ENCODE data around the gene CPSF4L. TPM values are rescaled to one million over a fixed set of nuclear protein-coding genes. Genes with fewer than 3 reads are reported as not detected.

The CPSF4L gene
- polyA plus RNA-seq, 1 of the 3 experiments (the other 2 are of a cell fraction): 0.10 TPM

DNA sequence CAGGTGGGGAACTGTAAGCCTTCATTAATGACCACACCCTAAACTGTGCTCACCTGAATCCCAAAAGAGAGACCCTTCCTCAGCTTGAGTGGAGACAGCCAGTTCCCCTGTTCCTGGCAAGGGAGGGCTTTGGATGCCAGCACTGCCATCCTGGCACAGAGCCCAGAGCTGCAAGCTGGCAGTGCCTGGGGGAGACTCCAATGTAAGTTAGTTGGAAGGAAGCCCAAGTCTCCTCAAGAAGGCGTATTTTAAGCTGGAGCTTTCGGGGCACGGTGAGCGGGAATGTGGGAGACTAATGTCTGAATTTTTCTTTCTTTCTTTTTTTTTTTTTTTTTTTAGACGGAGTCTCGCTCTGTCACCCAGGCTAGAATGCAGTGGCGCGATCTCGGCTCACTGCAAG lies 45.5 kb upstream of the CPSF4L start:
- Histone ChIP-seq H3K27me3 (ENCODE audit: insufficient read depth) (no peaks in the 10 kb centered on the region), H3K9me2 (no peaks in the 10 kb centered on the region), H3K36me3 (replicated peaks in 1 of 2; ENCODE audit: control insufficient read depth in 1 of 2, insufficient read depth in 2 of 2, low read length in 1 of 2) (peaks cover 0 to 8% of the 10 kb centered on the region in 2 experiments), H3K79me2 (ENCODE audit: insufficient read depth) (peaks cover 91% of the 10 kb centered on the region), H3K4me1 (ENCODE audit: control insufficient read depth in 1 of 2, insufficient read depth in 2 of 2, low read depth in 1 of 2, low read length in 1 of 2) (peaks cover 54 to 66% of the 10 kb centered on the region in 2 experiments; a peak in 3 of 4 replicates), H3K9me3 (no peaks in the 10 kb centered on the region), H3K27ac (ENCODE audit: low read depth in 2 of 2, low read length in 1 of 2) (peak overlapping the region; percentile 30 to 96; a peak in 3 of 4 replicates), H4K20me1 (ENCODE audit: insufficient read depth) (peaks cover 5% of the 10 kb centered on the region), H3K9ac (no peak overlapping the region; the same call in 1 of the 2 replicates), H2AFZ (ENCODE audit: low read depth) (no peak overlapping the region), H3K4me2 (peak overlapping the region; percentile 98), H3F3A (replicated peaks; ENCODE audit: insufficient read depth) (peaks cover 54% of the 10 kb centered on the region), H3K4me3 (ENCODE audit: low read depth in 2 of 2, low read length in 1 of 2) (no peak overlapping the region)
- 77% methylated on average over 9 of the region's 9 CpGs for WGBS (ENCODE audit: low lambda C conversion rate)
- CTCF ChIA-PET: interaction anchor here (0.9 to 5.8 kb wide), 7 partner anchors 9 to 118 kb away, joined by 3 to 84 read pairs (median 6); no protein-coding TSS in a partner anchor
- no peak for DNase-seq
- TF ChIP-seq TCF12 (IDR thresholded peaks at IDR 0.05) (peak; percentile 67), RCOR1 (IDR thresholded peaks at IDR 0.05; ENCODE audit: low read length) (peak; percentile 78), TEAD4 (IDR thresholded peaks at IDR 0.05; ENCODE audit: borderline replicate concordance, insufficient read depth) (peak; percentile 47; the same call in 1 of the 2 replicates), FOXM1 (IDR thresholded peaks at IDR 0.05; ENCODE audit: low read depth) (no peak), NFIC (IDR thresholded peaks at IDR 0.05; ENCODE audit: borderline replicate concordance) (peak; percentile 97), EP300 (IDR thresholded peaks at IDR 0.05; ENCODE audit: borderline replicate concordance in 1 of 2, low read depth in 1 of 2, low read length in 1 of 2) (peak in 1 of 2 experiments; percentile 32; a peak in 1 of 4 replicates), YY1 (IDR thresholded peaks at IDR 0.05; ENCODE audit: low read depth) (no peak)
- TF ChIP-seq, protein P1, sequence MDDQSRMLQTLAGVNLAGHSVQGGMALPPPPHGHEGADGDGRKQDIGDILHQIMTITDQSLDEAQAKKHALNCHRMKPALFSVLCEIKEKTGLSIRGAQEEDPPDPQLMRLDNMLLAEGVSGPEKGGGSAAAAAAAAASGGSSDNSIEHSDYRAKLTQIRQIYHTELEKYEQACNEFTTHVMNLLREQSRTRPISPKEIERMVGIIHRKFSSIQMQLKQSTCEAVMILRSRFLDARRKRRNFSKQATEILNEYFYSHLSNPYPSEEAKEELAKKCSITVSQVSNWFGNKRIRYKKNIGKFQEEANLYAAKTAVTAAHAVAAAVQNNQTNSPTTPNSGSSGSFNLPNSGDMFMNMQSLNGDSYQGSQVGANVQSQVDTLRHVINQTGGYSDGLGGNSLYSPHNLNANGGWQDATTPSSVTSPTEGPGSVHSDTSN (IDR thresholded peaks at IDR 0.05): peak; percentile 41; the same call in 1 of the 2 replicates
- TF ChIP-seq, protein P2, sequence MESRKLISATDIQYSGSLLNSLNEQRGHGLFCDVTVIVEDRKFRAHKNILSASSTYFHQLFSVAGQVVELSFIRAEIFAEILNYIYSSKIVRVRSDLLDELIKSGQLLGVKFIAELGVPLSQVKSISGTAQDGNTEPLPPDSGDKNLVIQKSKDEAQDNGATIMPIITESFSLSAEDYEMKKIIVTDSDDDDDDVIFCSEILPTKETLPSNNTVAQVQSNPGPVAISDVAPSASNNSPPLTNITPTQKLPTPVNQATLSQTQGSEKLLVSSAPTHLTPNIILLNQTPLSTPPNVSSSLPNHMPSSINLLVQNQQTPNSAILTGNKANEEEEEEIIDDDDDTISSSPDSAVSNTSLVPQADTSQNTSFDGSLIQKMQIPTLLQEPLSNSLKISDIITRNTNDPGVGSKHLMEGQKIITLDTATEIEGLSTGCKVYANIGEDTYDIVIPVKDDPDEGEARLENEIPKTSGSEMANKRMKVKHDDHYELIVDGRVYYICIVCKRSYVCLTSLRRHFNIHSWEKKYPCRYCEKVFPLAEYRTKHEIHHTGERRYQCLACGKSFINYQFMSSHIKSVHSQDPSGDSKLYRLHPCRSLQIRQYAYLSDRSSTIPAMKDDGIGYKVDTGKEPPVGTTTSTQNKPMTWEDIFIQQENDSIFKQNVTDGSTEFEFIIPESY (IDR thresholded peaks at IDR 0.05; ENCODE audit: borderline replicate concordance, low read depth): peak; percentile 43; the same call in 1 of the 2 replicates
- POLR2A ChIA-PET: interaction anchor here (1.2 to 1.5 kb wide), 2 partner anchors 9 to 50 kb away, joined by 4 to 5 read pairs; no protein-coding TSS in a partner anchor

DNA sequence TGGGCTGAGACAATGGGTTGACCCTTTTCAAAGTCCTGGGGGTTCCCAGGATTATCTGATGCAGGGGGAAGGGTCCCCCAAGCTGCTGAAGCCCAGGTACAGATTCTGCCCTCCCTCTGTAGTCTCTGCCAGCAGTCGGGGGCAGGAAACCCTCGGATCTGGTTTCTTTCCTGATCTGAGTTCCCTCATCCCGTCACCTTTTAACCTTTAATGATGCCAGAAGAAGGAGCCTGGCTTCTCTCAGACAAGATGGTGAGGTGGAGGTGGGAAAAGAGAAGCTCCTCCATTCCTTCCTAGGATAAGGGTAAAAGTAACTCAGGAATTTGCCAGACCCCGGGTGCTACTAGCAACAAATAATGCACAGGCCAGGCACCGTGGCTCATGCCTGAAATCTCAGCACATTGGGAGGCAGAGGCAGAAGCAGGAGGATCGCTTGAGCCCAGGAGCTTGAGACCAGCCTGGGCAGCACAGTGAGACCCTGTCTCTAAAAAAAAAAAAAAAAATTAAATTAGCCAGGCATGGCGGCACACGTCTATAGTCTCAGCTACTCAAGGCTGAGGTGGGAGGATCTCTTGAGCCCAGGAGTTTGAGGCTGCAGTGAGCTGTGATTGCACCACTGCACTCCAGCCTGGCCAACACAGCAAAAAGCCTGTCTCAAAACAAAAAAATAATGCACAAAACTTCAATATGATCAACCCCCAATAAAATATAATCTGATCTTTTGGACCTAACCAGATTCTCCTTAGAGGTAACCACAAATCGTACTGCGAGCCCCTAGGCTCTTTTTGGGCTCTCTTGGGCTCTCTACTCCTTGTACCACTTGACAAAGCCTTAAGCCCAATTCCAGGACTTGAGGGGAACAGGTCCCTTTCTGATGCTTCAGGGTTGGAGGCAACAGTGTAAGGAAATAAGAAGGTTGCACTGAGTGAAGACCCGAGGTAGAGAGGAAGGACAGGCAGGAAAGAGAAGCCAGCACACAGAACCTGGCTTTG lies 44.5 kb upstream of the CPSF4L start:
- ChIA-PET CTCF (interaction anchor here (0.7 to 4.3 kb wide), 9 partner anchors 8 to 581 kb away, joined by 3 to 20 read pairs (median 5); no protein-coding TSS in a partner anchor), POLR2A (interaction anchor here (1.0 to 1.5 kb wide), 4 partner anchors 8 to 63 kb away, joined by 3 to 5 read pairs (median 4); no protein-coding TSS in a partner anchor)
- Histone ChIP-seq H3K79me2 (ENCODE audit: insufficient read depth) (peaks cover 94% of the 10 kb centered on the region), H2AFZ (ENCODE audit: low read depth) (no peak overlapping the region), H3K27me3 (ENCODE audit: insufficient read depth) (no peaks in the 10 kb centered on the region), H4K20me1 (ENCODE audit: insufficient read depth) (peaks cover 15% of the 10 kb centered on the region), H3F3A (replicated peaks; ENCODE audit: insufficient read depth) (peaks cover 58% of the 10 kb centered on the region), H3K4me3 (ENCODE audit: low read depth in 2 of 2, low read length in 1 of 2) (peak overlapping the region in 1 of 2 experiments; percentile 63; a peak in 3 of 4 replicates), H3K4me2 (peak overlapping the region; percentile 98), H3K4me1 (ENCODE audit: control insufficient read depth in 1 of 2, insufficient read depth in 2 of 2, low read depth in 1 of 2, low read length in 1 of 2) (peaks cover 62 to 76% of the 10 kb centered on the region in 2 experiments), H3K9ac (peak overlapping the region; percentile 66), H3K9me2 (no peaks in the 10 kb centered on the region), H3K36me3 (replicated peaks in 1 of 2; ENCODE audit: control insufficient read depth in 1 of 2, insufficient read depth in 2 of 2, low read length in 1 of 2) (peaks cover 0 to 8% of the 10 kb centered on the region in 2 experiments), H3K9me3 (no peaks in the 10 kb centered on the region), H3K27ac (ENCODE audit: low read depth in 2 of 2, low read length in 1 of 2) (peak overlapping the region; percentile 31 to 96)
- DNase-seq: no peak
- 70% methylated on average over 11 of the region's 11 CpGs for WGBS (ENCODE audit: low lambda C conversion rate)
- TF ChIP-seq POLR2AphosphoS5 (IDR thresholded peaks at IDR 0.05; ENCODE audit: low read depth, low read length): peak; percentile 34; the same call in 1 of the 2 replicates
- TF ChIP-seq, protein P3, sequence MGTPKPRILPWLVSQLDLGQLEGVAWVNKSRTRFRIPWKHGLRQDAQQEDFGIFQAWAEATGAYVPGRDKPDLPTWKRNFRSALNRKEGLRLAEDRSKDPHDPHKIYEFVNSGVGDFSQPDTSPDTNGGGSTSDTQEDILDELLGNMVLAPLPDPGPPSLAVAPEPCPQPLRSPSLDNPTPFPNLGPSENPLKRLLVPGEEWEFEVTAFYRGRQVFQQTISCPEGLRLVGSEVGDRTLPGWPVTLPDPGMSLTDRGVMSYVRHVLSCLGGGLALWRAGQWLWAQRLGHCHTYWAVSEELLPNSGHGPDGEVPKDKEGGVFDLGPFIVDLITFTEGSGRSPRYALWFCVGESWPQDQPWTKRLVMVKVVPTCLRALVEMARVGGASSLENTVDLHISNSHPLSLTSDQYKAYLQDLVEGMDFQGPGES (IDR thresholded peaks at IDR 0.05; ENCODE audit: low read depth, low read length): no peak
- TF ChIP-seq, protein P1 (IDR thresholded peaks at IDR 0.05): peak; percentile 64
- TF ChIP-seq GATA2 (CRISPR knock-in tag; IDR thresholded peaks at IDR 0.05): no peak
- peak; percentile 87 for TF ChIP-seq TCF12 (IDR thresholded peaks at IDR 0.05)
- 0 out of 2 replicates have a peak, but pooled peaks have one; percentile 25 for TF ChIP-seq RXRA (IDR thresholded peaks at IDR 0.05; ENCODE audit: borderline replicate concordance, low read depth)
- TF ChIP-seq TEAD4 (IDR thresholded peaks at IDR 0.05; ENCODE audit: borderline replicate concordance, insufficient read depth): no peak
